Activated CD4-positive, alpha-beta T cell treated with anti-CD3 and anti-CD28 coated beads, Interleukin-2, Interleukin-4, amounts not matched to agents 100 ng/mL and 50 ng/mL, durations not matched to agents 16 hours and 8 hours (primary cell): Measurements from ENCODE around the gene DCHS2.

ENCODE experiments used
- DNase-seq: peaks from one replicate; pipeline ENCODE4 v3.0.0-alpha.2; 2020; ENCODE audit warnings: low spot score

Gene DCHS2

GRCh38 chr4:154192585-154192984, 299.0 kb downstream of the DCHS2 start:
- DNase-seq = no peak

- no peak for DNase-seq
Observed at GRCh38 chr4:154189346-154189745, 302.3 kb downstream of the DCHS2 start.

- DNase-seq = no peak
Observed at GRCh38 chr4:154186888-154187287, 304.7 kb downstream of the DCHS2 start.

GRCh38 chr4:154186035-154186434, 305.6 kb downstream of the DCHS2 start:
- no peak for DNase-seq

- no peak for DNase-seq
Observed at GRCh38 chr4:154184238-154184637, 307.4 kb downstream of the DCHS2 start.

GRCh38 chr4:154183264-154183663, 308.3 kb downstream of the DCHS2 start:
- no peak for DNase-seq
